Frontal cortex (tissue), 4 donors: Measurements from ENCODE around the gene LRRC71. TPM values are rescaled to one million over a fixed set of nuclear protein-coding genes. Genes with fewer than 3 reads are reported as not detected.

Source experiments
- DNase-seq, 2 donors: peaks; one replicate each; pipeline ENCODE4 v3.0.0; 2012; ENCODE audit warnings: low spot score in 2 of 2
- FAIRE-seq: peaks from 2 replicates; lab custom pipeline; 2012; peaks lifted over from hg19 to GRCh38; lab: Jason Lieb, UNC
- total RNA-seq: library from RNA; depleted of rRNA; stranded (reverse); fragments of >200 nt; gene quantifications from one replicate; pipeline ENCODE4 v1.2.3, GENCODE V29; 2014
- donor health status: control.
- donor health status: control.
- donor health status: control.

LRRC71 gene
- total RNA-seq, 1 donor from 2014 or later: not detected

- FAIRE-seq: no peak
- peak; percentile 80 to 87 for DNase-seq
These were observed 30.4 kb upstream of the LRRC71 start for GRCh38 chr1:156889802-156890580.

GRCh38 chr1:156892190-156893047, 28.0 kb upstream of the LRRC71 start:
- peak; percentile 72 to 85 for DNase-seq
- FAIRE-seq: no peak

- FAIRE-seq (no peak), DNase-seq (no peak)
These were observed 27.1 kb upstream of the LRRC71 start, which contains the start of gene PEAR1 for GRCh38 chr1:156893048-156893953. TSS of gene PEAR1 (plus strand) at chr1:156893718. CDS start at chr1:156903927, 10,209 bp downstream.

GRCh38 chr1:156894001-156894400, 26.4 kb upstream of the LRRC71 start:
- DNase-seq (no peak), FAIRE-seq (no peak)

GRCh38 chr1:156894711-156895454, 25.5 kb upstream of the LRRC71 start:
- no peak for DNase-seq
- no peak for FAIRE-seq

- no peak for FAIRE-seq
These were observed 25.0 kb upstream of the LRRC71 start for GRCh38 chr1:156895455-156895812.

GRCh38 chr1:156895927-156896326, 24.5 kb upstream of the LRRC71 start:
- FAIRE-seq: no peak

More at GRCh38 chr1:156895455-156895812, 25.0 kb upstream of the LRRC71 start:
- DNase-seq: no peak

GRCh38 chr1:156896490-156897033, 23.9 kb upstream of the LRRC71 start:
- FAIRE-seq: no peak
- no peak for DNase-seq

More at GRCh38 chr1:156895927-156896326, 24.5 kb upstream of the LRRC71 start:
- DNase-seq: no peak

GRCh38 chr1:156897078-156897825, 23.2 kb upstream of the LRRC71 start:
- no peak for FAIRE-seq
- DNase-seq: no peak

GRCh38 chr1:156898161-156898566, 22.3 kb upstream of the LRRC71 start:
- no peak for FAIRE-seq
- no peak for DNase-seq

- FAIRE-seq (no peak), DNase-seq (no peak)
These were observed 21.3 kb upstream of the LRRC71 start for GRCh38 chr1:156898971-156899664.

- FAIRE-seq (no peak), DNase-seq (no peak)
These were observed 20.3 kb upstream of the LRRC71 start for GRCh38 chr1:156899956-156900718.

GRCh38 chr1:156900896-156901589, 19.4 kb upstream of the LRRC71 start:
- FAIRE-seq (no peak), DNase-seq (no peak)

- DNase-seq (no peak), FAIRE-seq (no peak)
These were observed 18.9 kb upstream of the LRRC71 start for GRCh38 chr1:156901590-156901900.

GRCh38 chr1:156901966-156902915, 18.2 kb upstream of the LRRC71 start:
- FAIRE-seq (no peak), DNase-seq (no peak)
